A673 (cell line): ENCODE results near the gene MOB4. TPM values are rescaled to one million over a fixed set of nuclear protein-coding genes. Genes with fewer than 3 reads are reported as not detected.
"Not testable (repeated sequence)": the region's sequence is repeated elsewhere in the genome, so short reads cannot be mapped to it uniquely, and the experiment has no call there.

Experiments
- BruUV-seq: library from RNA; stranded (reverse); fragments of 400-500 nt; replicated peaks from 2 replicates; lab custom pipeline; 2021; lab: Mats Ljungman, UMichigan
- CTCF ChIA-PET: fragments of 300-600 bp; sonication (Branson Sonifier 250); formaldehyde crosslinking; loops from one replicate; lab custom pipeline; 2022; ENCODE audit warnings: antibody characterized with exemption; lab: Charles Lee
- POLR2A ChIA-PET: fragments of 300-600 bp; sonication (Branson Sonifier 250); formaldehyde crosslinking; loops from one replicate; lab custom pipeline; 2022; ENCODE audit warnings: antibody characterized with exemption; ENCODE audit not compliant: low non-redundant PET; lab: Charles Lee
- DNase-seq: peaks from one replicate; pipeline ENCODE4 v3.0.0-alpha.2; 2015; ENCODE audit warnings: low spot score
- H3K27ac ChIP-seq: fragments of 200-600 bp; sonication (generic); 2 replicates; pipeline ENCODE4 v1.5.1; 2016; ENCODE audit warnings: mixed run types, low read depth, mild to moderate bottlenecking, mixed read lengths, antibody characterized with exemption, low read length; ENCODE audit not compliant: poor library complexity, severe bottlenecking
- H3K27me3 ChIP-seq: fragments of 200-600 bp; sonication (generic); replicated peaks from 2 replicates; pipeline ENCODE4 v1.6.1; 2017; ENCODE audit warnings: mixed run types, low read depth, mild to moderate bottlenecking, mixed read lengths, antibody characterized with exemption, low read length; ENCODE audit not compliant: insufficient read depth, poor library complexity
- H3K36me3 ChIP-seq: fragments of 200-600 bp; sonication (generic); 2 replicates; pipeline ENCODE4 v1.6.1; 2016; ENCODE audit warnings: mixed run types, mild to moderate bottlenecking, mixed read lengths, antibody characterized with exemption, low read length; ENCODE audit not compliant: insufficient read depth, poor library complexity, severe bottlenecking
- H3K4me1 ChIP-seq: fragments of 200-600 bp; sonication (generic); 2 replicates; pipeline ENCODE4 v1.6.1; 2017; ENCODE audit warnings: mixed run types, mild to moderate bottlenecking, mixed read lengths, antibody characterized with exemption, low read length; ENCODE audit not compliant: insufficient read depth, poor library complexity, severe bottlenecking
- H3K4me3 ChIP-seq: fragments of 200-600 bp; sonication (generic); 2 replicates; pipeline ENCODE4 v1.5.1; 2016; ENCODE audit warnings: low read depth, mixed run types, mild to moderate bottlenecking, mixed read lengths, low read length; ENCODE audit not compliant: poor library complexity, severe bottlenecking
- H3K9me3 ChIP-seq: fragments of 200-600 bp; sonication (generic); 2 replicates; pipeline ENCODE4 v1.6.1; 2016; ENCODE audit warnings: mixed run types, low read depth, mild to moderate bottlenecking, mixed read lengths, antibody characterized with exemption, low read length; ENCODE audit not compliant: poor library complexity, severe bottlenecking
- EZH2 ChIP-seq: fragments of 200-600 bp; sonication (generic); IDR thresholded peaks from 2 replicates; pipeline ENCODE4 v1.6.1; 2017; ENCODE audit warnings: borderline replicate concordance, low read depth, mild to moderate bottlenecking, mixed read lengths, antibody characterized with exemption, low read length; ENCODE audit not compliant: poor library complexity, severe bottlenecking
- intact Hi-C: fragments of 100-400 bp; cut with micrococcal nuclease; formaldehyde crosslinking; loops from one replicate; pipeline ENCODE4 v1.10.0; 2022; ENCODE audit not compliant: unreplicated experiment
- total RNA-seq: library from RNA; stranded (reverse); gene quantifications from 2 replicates; pipeline ENCODE4 v1.2.3, GENCODE V29; 2021
- TF ChIP-seq, protein P1 (sequence below): fragments of 300-800, 200-600 bp; sonication (generic); conservative IDR thresholded peaks from 2 replicates; pipeline ENCODE4 v1.5.1; 2017; ENCODE audit warnings: low read depth, mild to moderate bottlenecking, antibody characterized with exemption, low read length, moderate library complexity, mixed read lengths

The MOB4 gene
- total RNA-seq, 1 experiment from 2014 or later, result 38.0 TPM

DNA sequence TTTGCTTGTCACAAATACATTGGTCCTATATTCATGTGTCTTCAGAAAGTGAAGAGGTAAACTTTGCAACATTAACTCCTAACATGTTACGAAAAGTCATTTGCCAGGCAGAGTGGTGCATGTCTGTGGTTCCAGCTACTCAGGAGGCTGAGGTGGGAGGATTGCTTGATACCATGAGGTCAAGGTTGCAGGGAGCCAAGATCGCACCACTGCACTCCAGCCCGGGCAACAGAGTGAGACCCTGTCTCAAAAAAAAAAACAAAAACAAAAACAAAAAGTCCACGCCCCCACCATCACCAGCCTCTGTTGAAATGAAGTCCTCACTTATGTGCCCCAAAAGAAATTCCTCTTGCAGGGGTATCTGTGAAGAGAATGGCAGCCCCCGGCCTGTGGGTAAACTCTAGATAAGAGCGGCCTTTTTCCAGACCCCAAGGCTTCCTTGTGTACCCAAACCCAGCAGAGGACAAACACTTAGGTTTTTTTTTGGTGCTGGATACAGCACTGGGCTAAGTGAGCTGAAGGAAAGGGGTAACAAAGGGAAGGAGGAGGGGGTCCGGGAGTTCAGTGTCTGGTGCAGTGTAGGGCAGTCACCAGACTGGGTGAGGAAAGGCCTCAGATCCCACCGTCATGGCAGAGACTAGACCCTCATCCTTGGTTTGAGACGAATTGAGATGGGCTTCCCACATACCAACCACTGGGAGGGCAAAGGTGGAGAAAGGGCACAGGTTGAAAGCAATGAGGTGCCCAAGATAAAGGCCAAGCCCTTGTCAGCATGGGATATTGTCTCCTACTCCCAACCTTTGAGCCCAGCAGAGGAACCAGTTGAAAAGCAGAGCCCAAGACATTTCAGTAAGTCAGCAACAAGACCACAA, 35.5 kb upstream of the MOB4 start:
- H3K36me3 ChIP-seq, result peaks cover under 1% of the 10 kb centered on the region
- H3K27ac ChIP-seq, result no peak overlapping the region
- H3K27me3 ChIP-seq, result no peaks in the 10 kb centered on the region
- no peak for DNase-seq
- POLR2A ChIA-PET, result interaction anchor here (0.6 kb wide), 1 partner anchor 17 kb away, joined by 3 read pairs; no protein-coding TSS in a partner anchor
- no peak overlapping the region for H3K4me3 ChIP-seq
- no TSS peak for BruUV-seq
- no peak for TF ChIP-seq EZH2
- TF ChIP-seq, protein P1, sequence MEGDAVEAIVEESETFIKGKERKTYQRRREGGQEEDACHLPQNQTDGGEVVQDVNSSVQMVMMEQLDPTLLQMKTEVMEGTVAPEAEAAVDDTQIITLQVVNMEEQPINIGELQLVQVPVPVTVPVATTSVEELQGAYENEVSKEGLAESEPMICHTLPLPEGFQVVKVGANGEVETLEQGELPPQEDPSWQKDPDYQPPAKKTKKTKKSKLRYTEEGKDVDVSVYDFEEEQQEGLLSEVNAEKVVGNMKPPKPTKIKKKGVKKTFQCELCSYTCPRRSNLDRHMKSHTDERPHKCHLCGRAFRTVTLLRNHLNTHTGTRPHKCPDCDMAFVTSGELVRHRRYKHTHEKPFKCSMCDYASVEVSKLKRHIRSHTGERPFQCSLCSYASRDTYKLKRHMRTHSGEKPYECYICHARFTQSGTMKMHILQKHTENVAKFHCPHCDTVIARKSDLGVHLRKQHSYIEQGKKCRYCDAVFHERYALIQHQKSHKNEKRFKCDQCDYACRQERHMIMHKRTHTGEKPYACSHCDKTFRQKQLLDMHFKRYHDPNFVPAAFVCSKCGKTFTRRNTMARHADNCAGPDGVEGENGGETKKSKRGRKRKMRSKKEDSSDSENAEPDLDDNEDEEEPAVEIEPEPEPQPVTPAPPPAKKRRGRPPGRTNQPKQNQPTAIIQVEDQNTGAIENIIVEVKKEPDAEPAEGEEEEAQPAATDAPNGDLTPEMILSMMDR, result no peak
- H3K9me3 ChIP-seq, result peaks cover 8% of the 10 kb centered on the region
- CTCF ChIA-PET, result no interaction called here
- no peaks in the 10 kb centered on the region for H3K4me1 ChIP-seq
- intact Hi-C loops, result no loop called here

DNA sequence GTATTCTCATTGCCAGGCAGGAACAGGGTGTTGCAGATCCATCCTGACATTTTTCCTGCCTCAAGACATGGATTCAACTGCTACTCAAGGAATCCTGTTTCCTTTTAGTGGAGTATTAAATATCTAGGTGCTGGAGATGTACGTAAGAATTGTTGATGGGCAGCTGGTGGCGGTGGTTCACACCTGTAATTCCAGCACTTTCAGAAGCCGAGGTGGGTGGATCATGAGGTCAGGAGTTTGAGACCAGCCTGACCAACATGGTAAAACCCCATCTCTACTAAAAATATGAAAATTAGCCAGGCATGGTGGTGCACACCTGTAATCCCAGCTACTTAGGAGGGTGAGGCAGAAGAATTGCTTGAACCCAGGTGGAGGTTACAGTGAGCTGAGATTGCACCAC, 31.6 kb upstream of the MOB4 start:
- intact Hi-C loops, H3K9me3 ChIP-seq, BruUV-seq, DNase-seq, H3K27ac ChIP-seq, H3K4me1 ChIP-seq, H3K4me3 ChIP-seq, H3K27me3 ChIP-seq: not testable (repeated sequence)
- ChIA-PET CTCF (interaction anchor here (0.6 kb wide), 1 partner anchor 16 kb away, joined by 3 read pairs; no protein-coding TSS in a partner anchor), POLR2A (interaction anchor here (0.7 kb wide), 1 partner anchor 32 kb away, joined by 6 read pairs; no protein-coding TSS in a partner anchor)
- peaks cover 35% of the 10 kb centered on the region for H3K36me3 ChIP-seq

DNA sequence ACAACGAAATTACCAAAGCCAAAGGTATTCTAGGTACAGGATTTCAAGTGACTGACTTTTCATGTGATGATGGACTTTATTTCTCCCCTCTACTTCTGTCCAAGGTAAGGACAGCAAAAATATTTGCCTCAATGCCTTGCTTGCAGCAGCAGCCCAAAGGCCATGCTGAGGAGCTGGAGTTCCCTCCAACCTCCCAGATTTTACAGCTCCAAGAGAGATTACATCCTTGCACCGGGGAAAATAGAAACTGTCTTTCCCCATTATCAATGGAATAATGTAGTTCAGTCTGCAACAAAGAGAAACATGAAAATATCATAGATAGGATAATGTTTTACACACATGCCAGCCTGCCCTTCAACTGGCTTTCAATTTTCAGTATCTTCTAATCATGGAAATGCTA, 29.7 kb upstream of the MOB4 start:
- no peak overlapping the region for H3K27ac ChIP-seq
- intact Hi-C loops, result no loop called here
- H3K4me1 ChIP-seq, result no peaks in the 10 kb centered on the region
- no peaks in the 10 kb centered on the region for H3K27me3 ChIP-seq
- BruUV-seq, result no TSS peak
- no peak overlapping the region for H3K4me3 ChIP-seq
- no peak for DNase-seq
- ChIA-PET CTCF (no interaction called here), POLR2A (no interaction called here)
- peaks cover 8% of the 10 kb centered on the region for H3K9me3 ChIP-seq
- no peak for TF ChIP-seq EZH2
- TF ChIP-seq, protein P1, result no peak
- H3K36me3 ChIP-seq, result peaks cover 54% of the 10 kb centered on the region
